ENCODE data around the gene TMEM250.
"Not testable (repeated sequence)": the region's sequence is repeated elsewhere in the genome, so short reads cannot be mapped to it uniquely, and the experiment has no call there.

The TMEM250 gene

DNA sequence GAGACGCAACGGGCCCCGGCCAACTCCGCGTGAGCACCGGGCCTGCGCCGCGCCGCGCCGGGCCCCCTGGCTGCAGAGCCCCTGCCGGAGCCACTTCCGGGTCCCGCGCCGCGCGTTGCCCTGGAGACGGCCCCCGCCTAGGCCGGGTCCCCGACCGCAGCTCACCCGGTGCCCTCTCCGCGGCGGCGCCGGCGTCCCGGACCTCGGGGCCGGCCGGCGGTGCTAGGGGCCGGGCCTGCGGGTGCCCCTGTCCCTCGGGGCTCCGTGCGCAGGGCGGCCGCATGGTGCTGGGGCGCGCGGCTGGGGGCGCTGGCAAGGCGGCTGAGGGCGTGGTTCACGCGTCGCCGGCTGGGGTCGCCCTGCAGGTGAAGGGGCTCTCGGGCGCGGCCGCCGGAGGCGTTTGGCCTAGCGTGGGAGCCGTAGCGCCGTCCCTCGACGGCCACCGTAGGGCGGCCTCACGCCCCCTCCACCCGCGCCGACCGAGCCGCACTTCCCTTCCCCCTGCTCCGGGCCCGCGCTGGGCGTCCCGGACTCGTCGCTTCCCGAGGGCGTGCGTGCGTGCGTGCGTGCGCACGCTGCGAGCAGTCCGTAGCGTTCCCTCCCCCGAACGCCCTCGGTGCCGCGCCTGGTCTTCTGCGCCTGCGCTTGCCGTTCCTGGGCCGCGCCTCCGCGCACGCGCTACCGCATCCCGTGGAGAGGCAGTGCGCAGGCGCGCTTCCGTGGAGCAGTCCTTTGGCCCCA is at the start of gene TMEM250:
TSS of gene TMEM250 (minus strand) at position 556 of the 741 bp plus-strand sequence. CDS start 1,975 bp downstream, outside the sequence.
- DNase-seq = peak; percentile 96

DNA sequence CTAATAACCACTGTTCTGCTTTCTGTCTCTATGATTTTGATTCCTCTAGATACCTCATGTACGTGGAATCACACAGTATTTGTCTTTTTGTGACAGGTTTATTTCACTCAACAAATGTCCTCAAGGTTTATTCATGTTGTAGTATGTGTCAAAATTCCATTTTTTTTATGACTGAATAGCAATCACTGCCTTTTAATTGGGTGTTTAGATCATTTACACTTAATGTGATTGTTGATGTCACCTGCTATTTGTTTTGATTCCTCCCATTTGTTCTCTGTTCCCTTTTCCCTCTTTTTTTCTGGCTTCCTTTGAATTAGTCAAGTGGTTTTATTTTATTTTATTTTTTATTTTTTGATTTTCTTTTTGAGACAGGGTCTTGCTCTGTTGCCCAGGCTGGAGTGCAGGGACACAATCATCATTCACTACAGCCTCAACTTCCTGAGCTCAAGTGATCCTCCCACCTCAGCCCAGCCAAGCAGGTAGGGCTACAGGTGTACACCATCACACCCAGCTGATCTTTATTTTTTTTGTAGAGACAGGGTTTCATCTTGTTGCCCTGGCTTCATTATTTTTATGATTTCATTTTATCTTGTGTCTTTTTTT is 44.7 kb upstream of the TMEM250 start:
- DNase-seq = no peak

DNA sequence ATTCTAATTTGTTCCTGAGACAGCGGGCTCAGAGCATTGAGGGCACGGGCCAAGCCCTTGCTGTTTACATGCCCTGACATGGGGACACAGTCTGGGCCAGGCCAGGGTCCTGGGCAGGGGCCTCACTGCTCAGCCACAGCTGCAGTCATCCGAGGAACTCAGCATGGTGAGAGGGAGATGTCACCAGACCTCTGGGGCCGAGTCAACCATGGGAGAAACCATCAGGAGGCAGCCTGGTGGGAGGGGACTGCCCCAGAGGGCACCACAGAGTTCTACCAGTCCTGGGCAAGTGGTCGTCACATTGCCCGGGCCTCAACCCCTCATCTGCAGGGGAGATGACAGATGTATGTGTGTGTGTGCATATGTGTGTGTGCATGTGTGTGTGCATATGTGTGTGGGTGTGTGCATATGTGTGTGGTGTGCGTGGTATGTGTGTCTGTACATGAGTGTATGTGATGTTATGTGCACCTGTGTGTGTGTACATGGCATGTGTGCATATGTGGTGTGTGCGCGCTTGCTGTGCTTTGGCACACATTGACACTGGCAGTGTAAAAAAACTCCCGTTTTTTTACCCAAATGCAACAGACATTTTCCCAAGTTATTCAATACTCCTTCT is 42.4 kb upstream of the TMEM250 start:
- DNase-seq = no peak

- DNase-seq = no peak
These were observed 41.7 kb upstream of the TMEM250 start for GRCh38 chr9:136160381-136160841.

- no peak for DNase-seq
These were observed 41.2 kb upstream of the TMEM250 start for GRCh38 chr9:136159851-136160250.

DNA sequence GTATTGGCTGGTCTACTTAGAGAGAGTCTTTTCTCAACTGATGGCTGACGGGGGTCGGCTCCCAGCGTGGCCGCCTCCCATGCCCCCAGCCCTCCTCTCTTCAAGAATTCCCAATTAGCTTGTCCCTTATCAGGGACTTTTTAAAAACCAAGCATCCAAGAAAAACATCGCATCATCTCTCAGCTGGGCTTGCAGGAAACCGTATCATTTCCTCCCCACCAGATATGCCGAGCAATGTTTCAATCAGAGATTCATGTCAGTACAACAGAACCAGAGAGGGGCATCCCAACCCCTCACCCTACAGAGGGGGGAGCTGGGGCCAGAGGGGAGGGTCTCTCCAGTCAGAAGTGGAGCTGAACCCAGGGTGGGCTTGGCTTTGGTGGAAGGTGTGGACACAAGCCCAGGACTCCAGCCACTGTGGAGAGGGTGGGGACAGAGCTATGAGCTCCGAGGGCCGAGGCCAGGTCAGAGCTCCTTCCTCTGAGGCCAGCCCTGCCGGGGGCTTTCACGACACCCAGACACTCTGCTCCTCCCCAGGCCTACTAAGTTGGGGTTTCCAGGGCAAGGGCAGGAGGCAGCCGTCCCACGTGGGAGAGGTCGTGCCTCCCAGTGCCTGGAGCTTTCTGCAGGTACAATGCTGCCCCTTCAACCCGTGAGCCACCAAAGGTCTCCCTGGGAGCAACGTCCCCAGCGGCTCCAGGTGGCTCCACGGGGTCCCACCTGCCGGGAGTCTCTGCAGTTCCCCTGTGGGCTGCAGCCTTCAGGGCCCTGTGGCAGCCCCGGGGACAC is 39.0 kb upstream of the TMEM250 start:
- DNase-seq = no peak

- DNase-seq = no peak
These were observed 37.8 kb upstream of the TMEM250 start for GRCh38 chr9:136156209-136157120.

DNA sequence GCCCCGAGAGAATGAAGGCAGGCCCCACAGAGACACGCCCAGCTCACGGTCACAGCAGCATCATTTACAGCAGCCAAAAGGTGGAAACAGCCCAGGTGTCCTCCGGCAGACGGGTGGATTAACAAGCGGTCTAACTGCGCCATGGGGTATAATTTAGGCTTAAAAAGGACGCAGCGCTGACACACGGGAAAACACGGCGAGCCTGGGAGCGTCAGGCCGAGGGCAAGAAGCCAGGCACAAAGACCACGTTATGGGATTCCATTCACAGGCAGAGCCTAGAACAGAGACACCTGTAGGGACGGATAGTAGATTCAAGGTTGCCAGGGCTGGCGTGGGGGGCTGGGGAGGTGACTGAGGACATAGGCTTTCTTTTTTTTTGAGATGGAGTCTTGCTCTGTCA is 36.9 kb upstream of the TMEM250 start:
- DNase-seq = no peak

DNA sequence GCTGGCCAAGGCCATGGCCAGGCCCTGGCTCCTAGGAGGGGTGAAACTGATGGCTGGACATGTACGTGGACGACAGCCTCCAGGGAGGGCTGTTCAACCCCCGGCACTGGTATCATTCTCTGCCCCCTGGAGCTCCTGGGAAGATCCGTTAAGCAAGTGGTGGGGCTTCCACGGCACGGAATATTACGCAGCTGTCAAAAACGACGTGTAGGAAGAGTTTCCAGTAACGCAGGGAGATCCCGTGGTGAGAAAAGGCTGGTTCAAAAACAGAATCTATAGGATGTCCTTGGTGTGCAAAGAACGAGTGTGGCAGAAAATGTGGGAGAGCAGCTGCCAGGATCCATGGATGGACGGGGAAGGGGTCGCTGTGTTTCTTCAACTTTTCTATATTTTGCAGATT is 36.3 kb upstream of the TMEM250 start:
- no peak for DNase-seq

DNA sequence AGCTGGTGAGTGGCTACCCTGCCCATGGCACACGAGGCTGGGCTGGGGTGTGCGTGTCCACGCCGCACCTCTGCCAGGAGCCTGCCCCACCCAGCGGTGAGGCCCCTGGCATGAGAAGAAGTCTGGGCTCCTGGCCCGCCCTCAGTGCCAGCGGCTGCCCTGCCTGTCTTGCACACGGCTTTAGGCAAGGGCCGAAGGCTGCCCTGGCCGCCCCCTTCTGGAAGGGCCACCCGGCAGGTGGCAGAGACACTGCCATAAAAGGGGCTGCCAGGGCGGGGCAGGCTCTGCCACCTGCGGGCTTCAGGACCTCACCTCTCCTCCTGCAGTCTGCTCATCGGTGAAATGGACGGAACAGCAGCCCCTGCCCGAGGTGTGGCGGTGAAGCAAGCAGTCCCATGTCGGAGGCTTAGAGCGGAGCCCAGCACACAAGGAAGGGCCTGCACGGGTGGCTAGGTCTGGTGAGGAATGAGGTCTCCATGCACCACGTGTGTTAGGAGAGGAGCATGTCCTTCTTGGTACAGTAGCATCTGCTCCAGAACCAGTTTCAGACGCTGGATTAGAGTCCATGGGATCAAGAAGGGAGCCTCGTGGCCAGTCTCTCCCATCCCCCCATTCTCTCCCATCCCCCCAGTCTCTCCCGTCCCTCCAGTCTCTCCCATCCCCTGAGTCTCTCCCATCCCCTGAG is 34.8 kb upstream of the TMEM250 start:
- no peak for DNase-seq

DNA sequence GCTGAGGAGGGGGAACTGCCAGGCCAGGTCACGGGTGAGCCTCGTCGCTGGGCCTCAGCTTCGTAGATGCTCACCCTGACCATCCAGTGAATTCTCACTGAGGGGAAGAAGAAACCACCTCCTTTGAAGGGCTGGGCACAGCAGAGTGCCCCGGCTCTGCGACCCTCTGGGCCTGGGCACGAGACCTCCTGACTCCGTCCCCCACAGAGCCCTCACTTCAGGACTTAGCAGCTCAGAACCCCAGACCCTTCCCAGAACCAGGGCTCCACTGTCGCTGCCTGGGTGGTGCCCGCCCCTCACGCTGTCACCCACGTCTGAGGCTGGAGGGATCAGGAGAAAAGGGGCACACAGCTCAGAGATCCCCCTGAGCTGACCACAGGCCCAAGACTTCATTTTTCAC is 34.3 kb upstream of the TMEM250 start:
- no peak for DNase-seq

GRCh38 chr9:136152543-136152866 is 33.8 kb upstream of the TMEM250 start:
- DNase-seq = no peak

GRCh38 chr9:136151848-136152542 is 33.3 kb upstream of the TMEM250 start:
- no peak for DNase-seq

DNA sequence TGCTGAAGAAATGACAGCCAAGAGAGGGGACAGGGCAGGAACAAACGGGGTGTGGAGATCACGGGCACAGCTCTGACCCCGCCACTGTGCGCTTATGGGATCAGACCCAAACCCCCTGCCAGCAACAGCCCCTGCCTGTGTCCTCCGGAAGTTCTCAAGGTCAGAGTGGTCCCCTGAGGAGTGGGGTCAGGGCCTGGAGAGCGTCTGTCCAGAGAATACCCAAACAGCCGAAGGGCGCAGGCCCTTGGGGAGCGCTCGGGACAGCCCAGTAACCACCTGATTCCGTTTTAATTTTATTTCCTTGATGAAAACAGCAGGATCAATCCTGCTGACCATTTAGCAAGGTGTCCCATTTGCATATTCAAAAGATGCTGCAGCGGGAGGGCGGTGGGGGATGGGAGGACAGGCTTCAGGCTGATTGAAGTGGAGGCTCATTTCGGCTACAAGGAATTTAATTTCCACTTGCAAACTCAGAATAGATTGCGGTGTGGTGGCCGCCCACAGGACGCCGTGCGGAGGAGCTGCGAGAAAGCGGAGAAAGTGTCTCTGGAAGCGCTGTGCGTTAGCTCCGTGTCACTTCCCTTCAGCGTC is 32.6 kb upstream of the TMEM250 start:
- DNase-seq = no peak

DNA sequence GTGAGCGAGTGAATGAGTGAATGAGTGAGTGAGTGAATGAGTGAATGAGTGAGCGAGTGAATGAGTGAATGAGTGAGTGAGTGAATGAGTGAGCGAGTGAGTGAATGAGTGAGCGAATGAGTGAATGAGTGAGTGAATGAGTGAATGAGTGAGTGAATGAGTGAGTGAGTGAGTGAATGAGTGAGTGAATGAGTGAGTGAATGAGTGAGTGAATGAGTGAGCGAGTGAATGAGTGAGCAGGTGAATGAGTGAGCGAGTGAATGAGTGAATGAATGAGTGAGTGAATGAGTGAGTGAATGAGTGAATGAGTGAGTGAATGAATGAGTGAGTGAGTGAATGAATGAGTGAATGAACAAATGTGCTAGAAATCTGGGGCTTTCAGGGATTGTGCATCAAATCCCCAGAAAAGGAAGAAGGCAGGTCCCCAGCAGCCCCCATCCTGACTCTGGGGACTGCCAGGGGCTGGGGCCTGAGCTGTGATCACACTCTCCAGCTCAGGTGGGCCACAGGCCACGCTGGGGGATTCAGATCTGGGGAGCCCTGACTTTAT is 32.1 kb upstream of the TMEM250 start:
- not testable (repeated sequence) for DNase-seq

DNA sequence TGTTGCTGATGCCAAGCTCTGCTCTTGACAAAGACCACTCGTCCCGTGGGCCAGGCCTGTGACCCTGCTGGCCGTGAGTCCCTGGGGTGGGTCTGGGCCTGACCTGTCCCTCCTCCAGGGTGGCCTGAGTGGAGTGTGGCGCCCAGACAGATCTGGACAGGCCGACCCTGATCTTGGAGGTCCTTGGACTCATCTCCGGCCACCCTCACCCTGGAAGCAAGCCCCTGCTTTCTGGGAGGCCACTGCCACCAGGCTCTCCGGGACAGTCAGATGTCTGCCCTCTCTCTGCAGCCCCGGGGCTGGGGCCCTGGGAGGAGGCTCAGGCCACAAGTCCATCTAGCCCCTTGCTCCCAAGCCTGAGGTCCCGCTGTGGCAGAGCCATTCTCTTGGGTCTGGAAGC is 31.2 kb upstream of the TMEM250 start:
- DNase-seq = no peak

GRCh38 chr9:136149337-136149736 is 30.7 kb upstream of the TMEM250 start:
- no peak for DNase-seq

DNA sequence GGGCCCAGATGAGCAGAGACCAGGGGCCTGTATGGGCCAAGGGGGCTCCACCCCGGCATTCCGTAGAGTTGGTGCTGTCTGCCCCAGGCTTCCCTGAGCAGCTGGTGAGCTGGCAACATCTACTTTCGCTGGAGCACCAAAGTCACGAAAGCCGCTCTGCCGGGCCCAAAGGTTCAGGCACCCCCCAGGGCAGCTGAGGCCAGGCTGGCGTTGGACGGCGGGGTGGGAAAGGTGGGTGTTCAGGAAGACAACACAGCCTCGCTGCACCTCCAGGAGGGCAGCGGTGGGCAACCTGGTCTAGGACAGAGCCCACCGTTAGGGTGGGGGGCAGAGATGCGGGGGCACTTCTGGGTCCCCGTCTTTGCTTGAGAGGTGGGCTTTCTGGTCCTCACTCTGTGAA is 30.1 kb upstream of the TMEM250 start:
- DNase-seq = no peak

GRCh38 chr9:136147890-136148714 is 29.4 kb upstream of the TMEM250 start:
- DNase-seq = no peak
